ENCODE data around the gene KLHL4. TPM values are rescaled to one million over a fixed set of nuclear protein-coding genes. Genes with fewer than 3 reads are reported as not detected.

The KLHL4 gene
- total and polyA plus RNA-seq, 2 of the 8 experiments (the other 6 are each of a cell fraction or from before 2014, with no cell fraction given), result 8.8 to 16.0 TPM

- H3K23me2 ChIP-seq (ENCODE audit: low read depth, low read length), result no peaks in the 10 kb centered on the region
- H3K36me3 ChIP-seq (ENCODE audit: control insufficient read depth in 2 of 4, insufficient read depth in 4 of 4, low read length in 3 of 4), result no peaks in the 10 kb centered on the region
- FAIRE-seq (no peak), DNase-seq (ENCODE audit: low read depth in 1 of 2, low spot score in 2 of 2) (no peak)
- H2BK20ac ChIP-seq (ENCODE audit: low read length), result no peak overlapping the region
- H3K23ac ChIP-seq (ENCODE audit: insufficient read length), result no peak overlapping the region
- no peak overlapping the region for H3K14ac ChIP-seq (ENCODE audit: insufficient read length)
- H3K4ac ChIP-seq (replicated peaks; ENCODE audit: insufficient read length, low read depth, low read length), result no peak overlapping the region
- H4K91ac ChIP-seq (replicated peaks; ENCODE audit: insufficient read length, low read length), result no peak overlapping the region
- no peak for TF ChIP-seq SIN3A (conservative IDR thresholded peaks at IDR 0.05 in 1 of 2, IDR thresholded peaks at IDR 0.05 in 1 of 2; ENCODE audit: low read depth in 1 of 2, low read length in 2 of 2)
- no peak for TF ChIP-seq HDAC2 (IDR thresholded peaks at IDR 0.05; ENCODE audit: borderline replicate concordance in 1 of 2, low read depth in 2 of 2, low read length in 2 of 2)
- no peak for TF ChIP-seq SUZ12 (IDR thresholded peaks at IDR 0.05; ENCODE audit: low read length)
- TF ChIP-seq TCF12 (IDR thresholded peaks at IDR 0.05; ENCODE audit: low read depth, low read length), result no peak
- TF ChIP-seq PHF8 (conservative IDR thresholded peaks at IDR 0.05; ENCODE audit: low read depth, low read length), result no peak
- H3K4me2 ChIP-seq (ENCODE audit: insufficient read depth in 1 of 2, low read depth in 2 of 2, low read length in 2 of 2), result no peak overlapping the region
- no peak overlapping the region for H3K56ac ChIP-seq (replicated peaks; ENCODE audit: insufficient read length, low read depth, low read length)
- no peak overlapping the region for H4K8ac ChIP-seq (ENCODE audit: extremely low read depth, insufficient read depth, low read length)
- H3K79me1 ChIP-seq (ENCODE audit: low read depth, low read length), result no peaks in the 10 kb centered on the region
- H3K27me3 ChIP-seq (replicated peaks in 1 of 4; ENCODE audit: control insufficient read depth in 3 of 4, extremely low read depth in 1 of 4, insufficient read depth in 3 of 4, low read length in 3 of 4), result no peaks in the 10 kb centered on the region
- POLR2A ChIA-PET (ENCODE audit: partially characterized antibody), result no interaction called here
- H3K9ac ChIP-seq (replicated peaks in 1 of 4; ENCODE audit: extremely low read depth in 1 of 4, low read depth in 3 of 4, low read length in 3 of 4), result no peak overlapping the region
- H3K4me3 ChIP-seq (ENCODE audit: extremely low read depth in 1 of 4, insufficient read depth in 2 of 4, low read depth in 3 of 4, low read length in 4 of 4), result no peak overlapping the region
- CTCF ChIA-PET (ENCODE audit: partially characterized antibody), result no interaction called here
- no peak overlapping the region for H2AK5ac ChIP-seq (ENCODE audit: low read depth, low read length)
- WGBS, 2 experiments (ENCODE audit: extremely low coverage in 1 of 2, insufficient coverage in 1 of 2, insufficient read length in 1 of 2, insufficient replicate concordance in 2 of 2, low coverage in 1 of 2, low lambda C conversion rate in 2 of 2, missing lambda C conversion rate in 1 of 2), result 94% methylated on average over 3 of the region's 3 CpGs; no CpG with 5 or more reads in 1 of the 2 experiments
- no peaks in the 10 kb centered on the region for H3K79me2 ChIP-seq (ENCODE audit: control insufficient read depth in 1 of 2, insufficient read depth in 2 of 2, low read length in 2 of 2)
- H3K9me3 ChIP-seq (ENCODE audit: insufficient read depth in 2 of 2, low read depth in 1 of 2, low read length in 1 of 2), result no peaks in the 10 kb centered on the region
- H2BK15ac ChIP-seq (ENCODE audit: low read length), result no peak overlapping the region
- no peaks in the 10 kb centered on the region; a peak in 2 of 7 replicates for H3K4me1 ChIP-seq (replicated peaks in 1 of 4; ENCODE audit: control insufficient read depth in 3 of 4, insufficient read depth in 4 of 4, low read length in 3 of 4)
- no peaks in the 10 kb centered on the region for H4K20me1 ChIP-seq (replicated peaks in 1 of 2; ENCODE audit: control insufficient read depth in 1 of 2, insufficient read depth in 2 of 2, low read length in 2 of 2)
- no peak overlapping the region for H4K5ac ChIP-seq (ENCODE audit: insufficient read length, low read depth, low read length)
- no peak overlapping the region for H2AFZ ChIP-seq (ENCODE audit: low read length)
- H3K27ac ChIP-seq (ENCODE audit: low read depth, low read length), result no peak overlapping the region
- no peak overlapping the region for H2BK5ac ChIP-seq (ENCODE audit: low read depth, low read length)
- no peak overlapping the region for H3K18ac ChIP-seq (ENCODE audit: extremely low read depth, low read length)
- no peak overlapping the region for H2BK120ac ChIP-seq (replicated peaks; ENCODE audit: low read depth, low read length)
- no peak overlapping the region for H2BK12ac ChIP-seq (ENCODE audit: low read depth, low read length)
These were observed 185.2 kb downstream of the KLHL4 start for GRCh38 chrX:87702795-87703194.
